Mucosa of descending colon (tissue), 3 donors: ENCODE results near the gene ZNF629. TPM values are rescaled to one million over a fixed set of nuclear protein-coding genes. Genes with fewer than 3 reads are reported as not detected.

ENCODE experiments used
- ATAC-seq: fragments of 200-7000 bp; cut with Tn5 transposase; one replicate; pipeline ENCODE4 v1.9.1; 2020; ENCODE audit warnings: mild to moderate bottlenecking, moderate library complexity
- DNase-seq, 3 donors: peaks; one replicate each; pipeline ENCODE4 v3.0.0-alpha.2; 2020
- H3K36me3 ChIP-seq: fragments of 200-600 bp; one replicate; pipeline ENCODE4 v1.8.0; 2021; ENCODE audit warnings: low read depth, mild to moderate bottlenecking
- H3K4me1 ChIP-seq: fragments of 200-600 bp; one replicate; pipeline ENCODE4 v1.8.0; 2021; ENCODE audit warnings: low read depth, mild to moderate bottlenecking
- H3K4me3 ChIP-seq: fragments of 200-600 bp; one replicate; pipeline ENCODE4 v1.8.0; 2021; ENCODE audit warnings: mild to moderate bottlenecking
- H3K9me3 ChIP-seq: fragments of 200-600 bp; one replicate; pipeline ENCODE4 v1.8.0; 2021; ENCODE audit warnings: mild to moderate bottlenecking
- intact Hi-C, 2 donors: fragments of 100-400 bp; cut with DNase I in 1 of 2; cut with micrococcal nuclease in 1 of 2; formaldehyde crosslinking; loops; one replicate each; pipeline versions ENCODE4 v1.11.0 to v1.11.1; 2022; cut with DNase I, micrococcal nuclease
- total RNA-seq, 3 donors: library from RNA; stranded (reverse); fragmentation: NEBNext Ultra II Directional in 2 of 3; extraction: Animal tissue kit (Norgen Biotek cat#: 25700) in 2 of 3; gene quantifications; one replicate each; pipeline versions ENCODE4 v1.2.1 to v1.2.4, GENCODE V29; 2021 to 2023
- TF ChIP-seq, protein P1 (sequence below): fragments of 200-600 bp; IDR thresholded peaks from one replicate; pipeline ENCODE4 v1.8.0; 2022; ENCODE audit warnings: antibody characterized with exemption, mild to moderate bottlenecking
- donor health status: DM: no; HTN: no; CAD: no; lungs with moderate emphysema.
- donor health status: DM: no; HTN: no; CAD: no.
- donor health status: DM: no; HTN: yes; CAD: no.

The ZNF629 gene
- total RNA-seq, 3 donors from 2014 or later = 13.4 to 14.9 (median 14.6) TPM

DNA sequence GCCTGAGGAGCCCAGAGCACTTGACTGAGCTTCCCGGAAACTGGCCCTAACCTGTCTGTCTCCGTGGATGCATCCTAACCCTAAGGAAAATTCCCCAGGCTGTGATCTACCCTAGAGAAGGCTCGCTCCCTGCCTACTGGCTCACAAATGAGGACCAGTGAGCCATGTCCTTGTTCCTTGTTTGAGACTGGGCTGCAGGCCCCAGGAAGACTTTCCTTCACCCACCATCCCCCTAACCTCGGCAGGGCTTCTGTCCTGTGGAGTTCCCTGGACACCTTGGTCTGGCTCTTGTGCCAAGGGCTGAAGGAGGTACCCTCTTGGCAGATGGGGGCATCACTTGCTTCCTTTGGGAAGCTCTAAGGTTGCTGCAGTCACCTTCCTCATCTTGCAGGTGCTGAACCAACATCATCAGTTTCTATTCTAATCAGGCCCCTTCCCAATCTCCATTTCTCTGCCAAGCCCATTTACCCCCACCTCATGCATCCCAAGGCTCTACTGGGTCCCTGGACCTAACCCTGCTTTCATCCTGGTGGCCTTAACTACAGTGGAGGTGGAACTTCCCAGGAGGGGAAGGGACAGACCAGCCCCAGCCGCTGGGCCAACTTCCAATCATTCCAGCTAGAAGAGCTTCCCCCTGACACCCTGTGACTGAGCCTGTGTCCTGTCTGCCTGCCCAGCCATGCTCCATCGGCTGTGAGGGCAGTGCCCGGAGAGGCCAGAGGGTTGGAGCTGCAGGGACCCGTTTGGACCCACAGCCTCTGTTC is 12.5 kb downstream of the ZNF629 start:
- TF ChIP-seq, protein P1, sequence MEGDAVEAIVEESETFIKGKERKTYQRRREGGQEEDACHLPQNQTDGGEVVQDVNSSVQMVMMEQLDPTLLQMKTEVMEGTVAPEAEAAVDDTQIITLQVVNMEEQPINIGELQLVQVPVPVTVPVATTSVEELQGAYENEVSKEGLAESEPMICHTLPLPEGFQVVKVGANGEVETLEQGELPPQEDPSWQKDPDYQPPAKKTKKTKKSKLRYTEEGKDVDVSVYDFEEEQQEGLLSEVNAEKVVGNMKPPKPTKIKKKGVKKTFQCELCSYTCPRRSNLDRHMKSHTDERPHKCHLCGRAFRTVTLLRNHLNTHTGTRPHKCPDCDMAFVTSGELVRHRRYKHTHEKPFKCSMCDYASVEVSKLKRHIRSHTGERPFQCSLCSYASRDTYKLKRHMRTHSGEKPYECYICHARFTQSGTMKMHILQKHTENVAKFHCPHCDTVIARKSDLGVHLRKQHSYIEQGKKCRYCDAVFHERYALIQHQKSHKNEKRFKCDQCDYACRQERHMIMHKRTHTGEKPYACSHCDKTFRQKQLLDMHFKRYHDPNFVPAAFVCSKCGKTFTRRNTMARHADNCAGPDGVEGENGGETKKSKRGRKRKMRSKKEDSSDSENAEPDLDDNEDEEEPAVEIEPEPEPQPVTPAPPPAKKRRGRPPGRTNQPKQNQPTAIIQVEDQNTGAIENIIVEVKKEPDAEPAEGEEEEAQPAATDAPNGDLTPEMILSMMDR = no peak
- Histone ChIP-seq H3K36me3 (peaks cover 4% of the 10 kb centered on the region), H3K4me1 (peaks cover 29% of the 10 kb centered on the region), H3K4me3 (no peak overlapping the region), H3K9me3 (no peaks in the 10 kb centered on the region)
- ATAC-seq = peak; percentile 2
- intact Hi-C loops = no loop called here
- DNase-seq = no peak

DNA sequence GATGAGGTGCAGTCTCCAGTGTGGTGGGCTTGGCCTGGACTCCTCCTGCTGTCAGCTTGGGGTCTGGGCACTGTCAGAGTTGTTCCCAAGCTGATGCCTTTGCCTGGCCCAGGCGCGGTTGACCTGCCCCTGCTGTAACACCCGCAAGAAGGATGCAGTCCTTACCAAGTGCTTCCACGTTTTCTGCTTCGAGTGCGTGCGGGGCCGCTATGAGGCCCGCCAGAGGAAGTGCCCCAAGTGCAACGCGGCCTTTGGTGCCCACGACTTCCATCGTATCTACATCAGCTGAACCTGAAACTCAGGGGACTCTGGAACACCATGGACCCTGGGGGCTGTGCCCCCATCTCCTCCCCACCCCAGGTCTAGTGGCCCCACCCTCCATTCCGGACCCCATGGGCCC is 13.2 kb downstream of the ZNF629 start:
- H3K36me3 ChIP-seq = peaks cover 11% of the 10 kb centered on the region
- H3K4me3 ChIP-seq = no peak overlapping the region
- DNase-seq (no peak), ATAC-seq (no peak)
- intact Hi-C loops = no loop called here
- H3K4me1 ChIP-seq = peaks cover 29% of the 10 kb centered on the region
- H3K9me3 ChIP-seq = no peaks in the 10 kb centered on the region
- TF ChIP-seq, protein P1 = no peak

DNA sequence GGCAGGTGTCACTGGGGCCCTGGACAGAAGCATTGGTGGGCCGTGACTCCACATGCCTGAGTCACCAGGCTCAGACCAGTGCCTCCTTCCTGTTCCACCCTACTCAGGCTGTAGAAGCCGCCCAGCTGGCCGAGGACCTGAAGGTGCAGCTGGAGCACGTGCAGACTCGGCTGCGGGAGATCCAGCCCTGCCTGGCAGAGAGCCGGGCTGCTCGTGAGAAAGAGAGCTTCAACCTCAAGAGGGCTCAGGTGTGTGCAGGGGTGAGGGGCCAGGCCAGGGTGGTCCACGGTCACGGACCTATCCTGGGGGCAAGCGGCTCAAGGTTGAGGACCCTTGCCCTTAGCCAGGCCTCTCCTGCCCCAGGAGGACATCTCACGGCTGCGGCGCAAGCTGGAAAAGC is 15.3 kb downstream of the ZNF629 start:
- Histone ChIP-seq H3K4me3 (no peak overlapping the region), H3K36me3 (peaks cover 22% of the 10 kb centered on the region), H3K4me1 (peaks cover 16% of the 10 kb centered on the region), H3K9me3 (no peaks in the 10 kb centered on the region)
- DNase-seq (no peak), ATAC-seq (no peak)
- intact Hi-C loops = no loop called here
- TF ChIP-seq, protein P1 = no peak

DNA sequence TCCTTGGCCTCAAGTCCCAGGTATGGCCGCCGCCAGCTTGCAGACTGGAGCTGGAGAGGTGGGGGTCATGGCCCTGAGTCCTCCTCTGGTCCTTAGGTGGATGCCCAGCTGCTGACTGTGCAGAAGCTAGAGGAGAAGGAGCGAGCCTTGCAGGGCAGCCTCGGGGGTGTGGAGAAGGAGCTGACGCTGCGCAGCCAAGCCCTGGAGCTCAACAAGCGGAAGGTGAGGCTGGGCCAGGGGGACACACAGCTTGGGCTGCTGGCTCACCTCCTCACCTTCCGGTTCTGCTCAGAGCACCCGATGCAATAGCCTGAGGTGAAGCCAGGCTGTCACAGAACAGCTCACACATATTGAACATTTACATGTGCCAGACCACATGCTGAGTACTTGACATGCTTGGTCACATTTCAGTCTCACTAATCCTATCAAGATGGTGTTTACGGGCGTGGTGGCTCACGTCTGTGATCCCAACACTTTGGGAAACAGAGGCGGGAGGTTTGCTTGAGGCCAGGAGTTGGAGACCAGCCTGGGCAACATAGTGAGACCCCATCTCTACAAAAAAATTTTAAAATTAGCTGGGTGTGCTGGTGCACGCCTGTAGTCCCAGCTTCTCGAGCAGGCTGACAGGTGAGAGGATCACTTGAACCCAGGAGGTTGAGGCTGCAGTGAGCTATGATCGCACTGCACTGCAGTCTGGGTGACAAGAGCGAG is 17.5 kb downstream of the ZNF629 start:
- DNase-seq (peak in 1 of 3 donors; percentile 22), ATAC-seq (no peak)
- Histone ChIP-seq H3K9me3 (no peaks in the 10 kb centered on the region), H3K36me3 (peaks cover 30% of the 10 kb centered on the region), H3K4me3 (no peak overlapping the region), H3K4me1 (peaks cover 1% of the 10 kb centered on the region)
- TF ChIP-seq, protein P1 = no peak
- intact Hi-C loops = no loop called here

DNA sequence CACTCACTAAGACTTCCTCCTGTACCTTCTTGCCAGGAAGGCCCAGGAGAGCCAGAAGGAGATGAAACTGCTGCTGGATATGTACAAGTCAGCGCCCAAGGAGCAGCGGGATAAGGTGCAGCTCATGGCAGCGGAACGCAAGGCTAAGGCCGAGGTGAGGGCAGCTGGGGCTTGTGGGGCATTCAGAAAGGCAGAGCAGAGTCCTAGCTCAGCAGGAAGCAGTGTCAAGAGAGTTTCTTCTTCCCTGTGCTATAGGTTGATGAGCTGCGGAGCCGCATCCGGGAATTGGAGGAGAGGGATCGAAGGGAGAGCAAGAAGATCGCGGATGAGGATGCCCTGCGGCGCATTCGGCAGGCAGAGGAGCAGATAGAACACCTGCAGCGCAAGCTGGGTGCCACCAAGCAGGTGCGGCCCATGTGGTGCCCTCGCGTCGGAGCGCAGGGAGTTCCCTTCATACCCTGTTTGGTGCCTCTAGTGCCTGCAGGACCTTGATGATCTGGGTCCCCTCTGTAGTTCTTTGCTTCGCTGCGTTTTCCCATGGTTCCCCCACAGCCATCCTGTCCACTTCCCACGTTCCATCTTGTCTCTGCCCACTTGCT is 18.3 kb downstream of the ZNF629 start:
- Histone ChIP-seq H3K9me3 (no peaks in the 10 kb centered on the region), H3K4me1 (no peaks in the 10 kb centered on the region), H3K4me3 (no peak overlapping the region), H3K36me3 (peaks cover 30% of the 10 kb centered on the region)
- intact Hi-C loops = no loop called here
- DNase-seq (peak in 1 of 3 donors; percentile 14), ATAC-seq (no peak)
- TF ChIP-seq, protein P1 = no peak
